CD14-positive monocyte (primary cell): ENCODE measurements around the gene COL4A4. TPM values are rescaled to one million over a fixed set of nuclear protein-coding genes. Genes with fewer than 3 reads are reported as not detected.

Source experiments
- DNase-seq, 3 donors: peaks; one replicate each; pipeline ENCODE4 v3.0.0-alpha.2; 2011 to 2022
- H2AFZ ChIP-seq: 2 replicates; pipeline ENCODE4 v1.6.0; 2012; ENCODE audit warnings: mild to moderate bottlenecking, low read depth, low read length, inconsistent platforms; ENCODE audit not compliant: insufficient read depth, poor library complexity, severe bottlenecking
- H3K27ac ChIP-seq, 2 donors: 1 replicate in 1 of 2; 2 replicates in 1 of 2; pipeline ENCODE4 v1.5.1; 2012 to 2013; ENCODE audit warnings: low read length in 2 of 2, control low read depth in 1 of 2, inconsistent platforms in 1 of 2, low read depth in 1 of 2, mild to moderate bottlenecking in 1 of 2
- H3K27me3 ChIP-seq, 2 donors: one replicate each; pipeline versions ENCODE4 v1.6.0 to v1.6.1; 2011 to 2013; ENCODE audit warnings: low read length in 2 of 2; ENCODE audit not compliant: control insufficient read depth in 2 of 2, insufficient read depth in 2 of 2
- H3K36me3 ChIP-seq, 2 donors: replicated peaks in 1 of 2; 1 replicate in 1 of 2; 2 replicates in 1 of 2; pipeline versions ENCODE4 v1.5.1 to v1.6.1; 2012 to 2013; ENCODE audit warnings: low read length in 2 of 2, control low read depth in 1 of 2, inconsistent platforms in 1 of 2, mild to moderate bottlenecking in 1 of 2; ENCODE audit not compliant: insufficient read depth in 2 of 2, control insufficient read depth in 1 of 2
- H3K4me1 ChIP-seq, 2 donors: 1 replicate in 1 of 2; 2 replicates in 1 of 2; pipeline versions ENCODE4 v1.5.1 to v1.6.1; 2012 to 2013; ENCODE audit warnings: low read length in 2 of 2, control low read depth in 1 of 2, inconsistent platforms in 1 of 2, mild to moderate bottlenecking in 1 of 2, moderate library complexity in 1 of 2; ENCODE audit not compliant: insufficient read depth in 2 of 2, control insufficient read depth in 1 of 2
- H3K4me2 ChIP-seq: replicated peaks from 2 replicates; pipeline ENCODE3; 2012; ENCODE audit warnings: low read length, moderate library complexity, mild to moderate bottlenecking; ENCODE audit not compliant: poor library complexity, severe bottlenecking; ENCODE audit errors: extremely low read depth
- H3K4me3 ChIP-seq, 3 experiments: fragments of 200-600 bp in 1 of 3; sonication (generic) in 1 of 3; replicated peaks in 1 of 3; 1 replicate in 2 of 3; 2 replicates in 1 of 3; pipeline ENCODE4 v1.5.1; 2011 to 2013; ENCODE audit warnings: low read length in 3 of 3, mild to moderate bottlenecking in 3 of 3, control low read depth in 2 of 3, low read depth in 2 of 3, inconsistent platforms in 1 of 3, moderate library complexity in 1 of 3
- H3K79me2 ChIP-seq: 2 replicates; pipeline ENCODE4 v1.6.0; 2012; ENCODE audit warnings: mild to moderate bottlenecking, control low read depth, inconsistent platforms, low read length, moderate library complexity; ENCODE audit not compliant: insufficient read depth
- H3K9ac ChIP-seq: 2 replicates; pipeline ENCODE4 v1.6.0; 2017; ENCODE audit warnings: low read length, mild to moderate bottlenecking; ENCODE audit not compliant: insufficient read depth, poor library complexity, severe bottlenecking
- H3K9me3 ChIP-seq, 2 donors: replicated peaks in 1 of 2; 1 replicate in 1 of 2; 2 replicates in 1 of 2; pipeline versions ENCODE4 v1.5.1 to v1.6.1; 2012 to 2013; ENCODE audit warnings: low read length in 2 of 2, control low read depth in 1 of 2; ENCODE audit not compliant: control insufficient read depth in 1 of 2, insufficient read depth in 1 of 2
- H4K20me1 ChIP-seq: 2 replicates; pipeline ENCODE4 v1.6.0; 2012; ENCODE audit warnings: mild to moderate bottlenecking, low read length, control low read depth, moderate library complexity; ENCODE audit not compliant: insufficient read depth
- H3K27ac Mint-ChIP-seq, 7 donors: one replicate each; pipeline ENCODE4 v1.8.0; 2020; ENCODE audit warnings: mild to moderate bottlenecking in 7 of 7, mixed read lengths in 7 of 7, moderate library complexity in 6 of 7, inconsistent platforms in 2 of 7
- H3K27me3 Mint-ChIP-seq, 3 donors: one replicate each; pipeline ENCODE4 v1.8.0; 2021 to 2022; ENCODE audit warnings: low read depth in 3 of 3, mild to moderate bottlenecking in 3 of 3, mixed read lengths in 3 of 3, moderate library complexity in 3 of 3, inconsistent platforms in 1 of 3
- H3K36me3 Mint-ChIP-seq, 2 donors: one replicate each; pipeline ENCODE4 v1.8.0; 2020; ENCODE audit warnings: mixed read lengths in 2 of 2, inconsistent platforms in 1 of 2, mild to moderate bottlenecking in 1 of 2
- H3K4me1 Mint-ChIP-seq: one replicate; pipeline ENCODE4 v1.8.0; 2020; ENCODE audit warnings: mild to moderate bottlenecking, mixed read lengths
- H3K4me3 Mint-ChIP-seq, 2 donors: one replicate each; pipeline ENCODE4 v1.8.0; 2020; ENCODE audit warnings: mild to moderate bottlenecking in 2 of 2, mixed read lengths in 2 of 2, moderate library complexity in 1 of 2
- H3K9me3 Mint-ChIP-seq, 7 donors: one replicate each; pipeline ENCODE4 v1.8.0; 2020 to 2022; ENCODE audit warnings: mixed read lengths in 7 of 7, mild to moderate bottlenecking in 6 of 7, moderate library complexity in 6 of 7, inconsistent platforms in 2 of 7
- WGBS: methylation state at CpG from one replicate; pipeline ENCODE4 v1.1.5; 2013; ENCODE audit warnings: missing lambda C conversion rate; ENCODE audit not compliant: insufficient coverage; 5-methylcytosine and 5-hydroxymethylcytosine counted together
- intact Hi-C, 2 donors: fragments of 100-400 bp; cut with micrococcal nuclease; formaldehyde crosslinking; loops; one replicate each; pipeline versions ENCODE4 v1.15.0 to v1.15.1; 2023
- polyA plus RNA-seq, 3 donors: library from polyadenylated mRNA; depleted of rRNA in 1 of 3; unstranded in 2 of 3; stranded (reverse) in 1 of 3; fragments of 300-500 nt in 2 of 3; fragments of >200 nt in 1 of 3; fragmentation: Illumina TruSeq in 2 of 3; gene quantifications; 1 replicate in 2 of 3; 2 replicates in 1 of 3; pipeline ENCODE4 v1.2.3, GENCODE V29; 2012 to 2021
- TF ChIP-seq, protein P1 (sequence below): fragments of 200-600 bp; IDR thresholded peaks from one replicate; pipeline ENCODE4 v1.8.0; 2022; ENCODE audit warnings: antibody characterized with exemption, mild to moderate bottlenecking

COL4A4 gene
- polyA plus RNA-seq, 3 donors: 0.03 TPM; not detected in 2

DNA sequence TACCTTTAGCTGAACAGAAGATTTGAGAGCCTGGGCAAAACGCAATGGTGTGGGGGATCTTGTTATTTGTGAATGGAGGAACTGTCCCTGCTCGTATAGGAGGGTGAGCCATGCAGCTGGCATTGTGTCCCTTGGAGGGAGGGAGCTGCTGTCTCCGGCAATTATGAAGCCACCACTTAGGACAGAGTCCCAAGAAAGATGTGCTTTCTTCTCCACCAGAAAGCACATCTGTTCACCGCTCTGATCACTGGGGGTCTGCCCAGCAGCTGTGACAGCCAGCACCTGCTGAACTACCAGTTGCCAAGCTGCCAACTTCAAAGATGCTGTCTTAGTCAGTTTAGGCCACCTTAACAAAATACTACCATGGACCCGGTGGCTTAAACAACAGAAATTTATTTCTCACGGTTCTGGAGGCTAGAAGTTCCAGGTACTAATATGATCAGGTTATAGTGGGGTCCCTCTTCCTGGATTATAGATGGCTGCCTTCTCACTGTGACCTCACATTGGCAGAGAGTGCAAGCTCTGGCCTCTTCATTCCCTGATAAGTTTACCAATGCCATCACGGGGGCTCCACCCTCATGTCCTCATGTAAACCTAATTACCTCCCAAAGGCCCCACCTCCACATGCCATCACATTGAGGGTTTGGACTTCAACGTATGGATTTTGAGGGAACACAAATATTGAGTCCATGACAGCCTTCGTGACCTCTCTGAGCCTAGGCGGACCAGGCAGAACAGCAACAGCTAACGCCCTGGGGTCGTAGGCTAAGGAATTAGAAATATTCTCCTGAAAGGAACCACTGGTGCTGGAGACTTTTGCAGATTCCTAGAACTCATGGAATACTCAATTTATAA, 179.9 kb downstream of the COL4A4 start:
- peaks cover 5 to 6% of the 10 kb centered on the region in 2 donors for H3K36me3 Mint-ChIP-seq
- no peak overlapping the region for H3K27ac ChIP-seq
- 95% methylated on average over 10 of the region's 12 CpGs for WGBS

DNA sequence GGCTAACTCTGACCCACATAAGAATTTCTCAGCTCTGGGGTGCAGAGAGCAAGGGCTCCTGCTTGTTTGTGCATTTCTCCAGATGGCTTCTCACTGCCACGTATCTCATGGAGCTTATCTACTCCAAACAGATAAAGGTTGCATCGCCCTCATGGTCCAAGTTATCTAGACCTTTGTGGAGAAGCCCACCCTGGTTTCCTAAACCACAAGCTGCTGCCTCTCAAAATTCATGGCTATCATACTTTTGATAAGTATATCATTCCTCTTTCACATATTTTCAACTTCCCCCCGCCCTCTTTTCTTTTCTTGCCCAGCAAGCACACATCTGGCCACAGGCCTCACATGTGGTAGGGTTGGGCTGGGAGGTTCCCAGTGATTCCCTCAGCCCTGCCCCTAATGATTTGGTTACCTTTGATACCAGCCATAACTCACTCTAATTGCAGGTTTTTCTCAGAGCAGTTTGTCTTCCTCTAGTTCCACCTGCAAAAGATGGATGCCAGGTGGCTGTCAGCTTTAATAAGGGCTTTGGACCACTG, 182.1 kb downstream of the COL4A4 start:
- H3K4me2 ChIP-seq: no peak overlapping the region
- no peak overlapping the region for H3K4me3 ChIP-seq
- no peak overlapping the region for H3K27ac ChIP-seq
- no peak overlapping the region for H3K4me3 Mint-ChIP-seq
- WGBS: 39% methylated on average over 2 of the region's 3 CpGs
- H3K9me3 ChIP-seq: no peaks in the 10 kb centered on the region
- H2AFZ ChIP-seq: no peak overlapping the region
- DNase-seq: no peak
- H3K27ac Mint-ChIP-seq: peak overlapping the region in 1 of 7 donors; percentile 52
- no peak overlapping the region for H3K9ac ChIP-seq
- no peaks in the 10 kb centered on the region for H3K4me1 Mint-ChIP-seq
- TF ChIP-seq, protein P1, sequence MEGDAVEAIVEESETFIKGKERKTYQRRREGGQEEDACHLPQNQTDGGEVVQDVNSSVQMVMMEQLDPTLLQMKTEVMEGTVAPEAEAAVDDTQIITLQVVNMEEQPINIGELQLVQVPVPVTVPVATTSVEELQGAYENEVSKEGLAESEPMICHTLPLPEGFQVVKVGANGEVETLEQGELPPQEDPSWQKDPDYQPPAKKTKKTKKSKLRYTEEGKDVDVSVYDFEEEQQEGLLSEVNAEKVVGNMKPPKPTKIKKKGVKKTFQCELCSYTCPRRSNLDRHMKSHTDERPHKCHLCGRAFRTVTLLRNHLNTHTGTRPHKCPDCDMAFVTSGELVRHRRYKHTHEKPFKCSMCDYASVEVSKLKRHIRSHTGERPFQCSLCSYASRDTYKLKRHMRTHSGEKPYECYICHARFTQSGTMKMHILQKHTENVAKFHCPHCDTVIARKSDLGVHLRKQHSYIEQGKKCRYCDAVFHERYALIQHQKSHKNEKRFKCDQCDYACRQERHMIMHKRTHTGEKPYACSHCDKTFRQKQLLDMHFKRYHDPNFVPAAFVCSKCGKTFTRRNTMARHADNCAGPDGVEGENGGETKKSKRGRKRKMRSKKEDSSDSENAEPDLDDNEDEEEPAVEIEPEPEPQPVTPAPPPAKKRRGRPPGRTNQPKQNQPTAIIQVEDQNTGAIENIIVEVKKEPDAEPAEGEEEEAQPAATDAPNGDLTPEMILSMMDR: no peak
- no peaks in the 10 kb centered on the region for H3K4me1 ChIP-seq
- no peaks in the 10 kb centered on the region for H3K27me3 Mint-ChIP-seq
- no peaks in the 10 kb centered on the region for H3K36me3 ChIP-seq
- peaks cover under 1 to 11% of the 10 kb centered on the region in 2 donors for H3K36me3 Mint-ChIP-seq
- no peaks in the 10 kb centered on the region for H4K20me1 ChIP-seq
- no peaks in the 10 kb centered on the region for H3K79me2 ChIP-seq
- intact Hi-C loops: loop anchor here in 1 of 2 donors (10.0 kb wide), 1 partner anchor 1307 kb away; no protein-coding TSS in a partner anchor
- H3K27me3 ChIP-seq: no peaks in the 10 kb centered on the region
- H3K9me3 Mint-ChIP-seq: no peaks in the 10 kb centered on the region

More for the DNA sequence above, 179.9 kb downstream of the COL4A4 start:
- no peaks in the 10 kb centered on the region for H4K20me1 ChIP-seq
- no peak overlapping the region for H3K4me3 ChIP-seq
- Mint-ChIP-seq H3K4me1 (no peaks in the 10 kb centered on the region), H3K9me3 (no peaks in the 10 kb centered on the region), H3K27me3 (peaks cover 0 to 2% (median 0%) of the 10 kb centered on the region in 3 donors), H3K27ac (peak overlapping the region in 1 of 7 donors; percentile 38), H3K4me3 (no peak overlapping the region)
- no peak overlapping the region for H2AFZ ChIP-seq
- DNase-seq: no peak
- H3K36me3 ChIP-seq: no peaks in the 10 kb centered on the region
- TF ChIP-seq, protein P1: no peak
- no peaks in the 10 kb centered on the region for H3K27me3 ChIP-seq
- intact Hi-C loops: loop anchor here in 1 of 2 donors (10.0 kb wide), 1 partner anchor 1309 kb away; no protein-coding TSS in a partner anchor
- no peak overlapping the region for H3K9ac ChIP-seq
- H3K4me2 ChIP-seq: no peak overlapping the region
- no peaks in the 10 kb centered on the region for H3K79me2 ChIP-seq
- H3K4me1 ChIP-seq: no peaks in the 10 kb centered on the region
- no peaks in the 10 kb centered on the region for H3K9me3 ChIP-seq
